ENCODE data around the gene PRKCA. TPM values are rescaled to one million over a fixed set of nuclear protein-coding genes. Genes with fewer than 3 reads are reported as not detected.

PRKCA gene
- total RNA-seq, 2 donors from 2014 or later: 6.5 to 6.6 TPM

GRCh38 chr17:66331038-66331816, 28.8 kb downstream of the PRKCA start:
- no peak for DNase-seq

GRCh38 chr17:66335797-66336196, 33.4 kb downstream of the PRKCA start:
- no peaks in the 10 kb centered on the region for H3K36me3 ChIP-seq (replicated peaks in 1 of 2; ENCODE audit: insufficient read depth in 1 of 2, low read depth in 2 of 2)

More at GRCh38 chr17:66331038-66331816, 28.8 kb downstream of the PRKCA start:
- 83 to 86% methylated on average over 8 of the region's 8 CpGs for WGBS, 2 donors
- H3K27me3 ChIP-seq: no peaks in the 10 kb centered on the region
- H3K4me3 ChIP-seq: no peak overlapping the region
- no peak for ATAC-seq
- intact Hi-C loops (cut with DNase I): no loop called here
- TF ChIP-seq POLR2A (IDR thresholded peaks at IDR 0.05) (no peak), CTCF (IDR thresholded peaks at IDR 0.05) (no peak)
- H3K27ac ChIP-seq: no peak overlapping the region
- H3K4me1 ChIP-seq: no peaks in the 10 kb centered on the region
- no peaks in the 10 kb centered on the region for H3K9me3 ChIP-seq
- H3K36me3 ChIP-seq (replicated peaks in 1 of 2; ENCODE audit: insufficient read depth in 1 of 2, low read depth in 2 of 2): no peaks in the 10 kb centered on the region

GRCh38 chr17:66337268-66337667, 34.9 kb downstream of the PRKCA start:
- 84 to 90% methylated on average over 6 of the region's 6 CpGs for WGBS, 2 donors
- intact Hi-C loops (cut with DNase I): no loop called here
- Histone ChIP-seq H3K27me3 (no peaks in the 10 kb centered on the region), H3K4me3 (no peak overlapping the region), H3K27ac (no peak overlapping the region), H3K36me3 (replicated peaks in 1 of 2; ENCODE audit: insufficient read depth in 1 of 2, low read depth in 2 of 2) (no peaks in the 10 kb centered on the region), H3K9me3 (no peaks in the 10 kb centered on the region), H3K4me1 (peaks cover 43% of the 10 kb centered on the region)
- ATAC-seq (no peak), DNase-seq (no peak)
- TF ChIP-seq POLR2A (IDR thresholded peaks at IDR 0.05) (no peak), CTCF (IDR thresholded peaks at IDR 0.05) (no peak)

More at GRCh38 chr17:66335797-66336196, 33.4 kb downstream of the PRKCA start:
- DNase-seq: no peak
- ATAC-seq: no peak
- H3K9me3 ChIP-seq: no peaks in the 10 kb centered on the region
- H3K4me1 ChIP-seq: peaks cover 30% of the 10 kb centered on the region
- TF ChIP-seq CTCF (IDR thresholded peaks at IDR 0.05): no peak
- no peak for TF ChIP-seq POLR2A (IDR thresholded peaks at IDR 0.05)
- intact Hi-C loops (cut with DNase I): no loop called here
- H3K27me3 ChIP-seq: no peaks in the 10 kb centered on the region
- no peak overlapping the region for H3K4me3 ChIP-seq
- H3K27ac ChIP-seq: no peak overlapping the region
- WGBS, 2 donors: 53 to 54% methylated on average over 1 of the region's 1 CpG

- TF ChIP-seq CTCF (IDR thresholded peaks at IDR 0.05) (no peak), POLR2A (IDR thresholded peaks at IDR 0.05) (no peak)
- Histone ChIP-seq H3K27me3 (no peaks in the 10 kb centered on the region), H3K4me1 (peaks cover 43% of the 10 kb centered on the region), H3K27ac (peak overlapping the region in 1 of 4 donors; percentile 11), H3K4me3 (no peak overlapping the region), H3K9me3 (no peaks in the 10 kb centered on the region), H3K36me3 (replicated peaks in 1 of 2; ENCODE audit: insufficient read depth in 1 of 2, low read depth in 2 of 2) (no peaks in the 10 kb centered on the region)
- no peak for DNase-seq
- no peak for ATAC-seq
- WGBS, 2 donors: 73% methylated on average over 6 of the region's 6 CpGs
- intact Hi-C loops (cut with DNase I): no loop called here
These were observed 35.6 kb downstream of the PRKCA start for GRCh38 chr17:66337866-66338485.
